Thyroid gland (tissue), 4 donors: ENCODE data around the gene IRAK2.

Experiments
- CTCF ChIP-seq, 6 experiments: fragments of 200-600 bp in 3 of 6; fragments of 450-650 bp in 3 of 6; sonication (generic) in 3 of 6; IDR thresholded peaks; one replicate each; pipeline ENCODE4 v1.5.1; 2016 to 2019; ENCODE audit warnings: antibody characterized with exemption in 6 of 6, mild to moderate bottlenecking in 2 of 6, inconsistent platforms in 1 of 6, moderate library complexity in 1 of 6
- POLR2A ChIP-seq, 2 donors: fragments of 450-650 bp; IDR thresholded peaks; one replicate each; pipeline ENCODE4 v1.6.1; 2017; ENCODE audit warnings: antibody characterized with exemption in 2 of 2, mild to moderate bottlenecking in 2 of 2, moderate library complexity in 1 of 2

- TF ChIP-seq CTCF (IDR thresholded peaks at IDR 0.05) = no peak
- TF ChIP-seq POLR2A (IDR thresholded peaks at IDR 0.05) = no peak
These were observed 4.4 kb upstream of the IRAK2 start for GRCh38 chr3:10160346-10160745.
